Islet of Langerhans (tissue), 1 donor: ENCODE measurements around the gene GPRIN1.

Source experiments
- FAIRE-seq: peaks from one replicate; lab custom pipeline; 2011; peaks lifted over from hg19 to GRCh38; lab: Jason Lieb, UNC

GPRIN1 gene

GRCh38 chr5:176642675-176643490 is 32.9 kb upstream of the GPRIN1 start:
- no peak for FAIRE-seq

- no peak for FAIRE-seq
These were observed 30.7 kb upstream of the GPRIN1 start for GRCh38 chr5:176640616-176641015.

GRCh38 chr5:176639981-176640380 is 30.0 kb upstream of the GPRIN1 start:
- no peak for FAIRE-seq

GRCh38 chr5:176639208-176639607 is 29.3 kb upstream of the GPRIN1 start:
- FAIRE-seq, result no peak

- no peak for FAIRE-seq
These were observed 28.5 kb upstream of the GPRIN1 start for GRCh38 chr5:176638437-176638836.

- FAIRE-seq, result no peak
These were observed 27.6 kb upstream of the GPRIN1 start for GRCh38 chr5:176637556-176637955.

GRCh38 chr5:176636426-176636825 is 26.5 kb upstream of the GPRIN1 start:
- no peak for FAIRE-seq

GRCh38 chr5:176633598-176633997 is 23.6 kb upstream of the GPRIN1 start:
- no peak for FAIRE-seq

GRCh38 chr5:176632745-176633144 is 22.8 kb upstream of the GPRIN1 start:
- no peak for FAIRE-seq

GRCh38 chr5:176631383-176632200 is 21.6 kb upstream of the GPRIN1 start:
- peak; percentile 71 for FAIRE-seq

- peak; percentile 93 for FAIRE-seq
These were observed 20.8 kb upstream of the GPRIN1 start for GRCh38 chr5:176630681-176631222.

- no peak for FAIRE-seq
These were observed 20.1 kb upstream of the GPRIN1 start, which contains the start of the genes EIF4E1B and SNCB for GRCh38 chr5:176629853-176630680. Gene EIF4E1B (plus strand): TSS chr5:176630675. CDS start chr5:176642788, 12,113 bp downstream. Gene SNCB (minus strand): TSS chr5:176630534. CDS start chr5:176629654, 880 bp downstream.

- no peak for FAIRE-seq
These were observed 19.4 kb upstream of the GPRIN1 start for GRCh38 chr5:176629317-176629852.

- FAIRE-seq, result no peak
These were observed 18.7 kb upstream of the GPRIN1 start for GRCh38 chr5:176628406-176629228.

- no peak for FAIRE-seq
These were observed 17.6 kb upstream of the GPRIN1 start for GRCh38 chr5:176627582-176627981.

- FAIRE-seq, result no peak
These were observed 16.9 kb upstream of the GPRIN1 start for GRCh38 chr5:176626876-176627236.

- FAIRE-seq, result no peak
These were observed 16.3 kb upstream of the GPRIN1 start for GRCh38 chr5:176625966-176626875.

GRCh38 chr5:176625512-176625911 is 15.6 kb upstream of the GPRIN1 start:
- FAIRE-seq, result no peak

- FAIRE-seq, result no peak
These were observed 15.0 kb upstream of the GPRIN1 start for GRCh38 chr5:176624938-176625337.

GRCh38 chr5:176624142-176624541 is 14.2 kb upstream of the GPRIN1 start:
- FAIRE-seq, result no peak
